Inflammatory macrophage treated with lipopolysaccharide for 4 hours (primary cell): ENCODE data around the gene SOD3.

Source experiments
- DNase-seq: peaks from one replicate; pipeline ENCODE4 v3.0.0-alpha.2; 2020

SOD3 gene

GRCh38 chr4:24794916-24795665 is at the start of gene SOD3:
Gene SOD3, plus strand, starts transcription at chr4:24795573. Its CDS starts 3,949 bp downstream, at chr4:24799522.
- DNase-seq, result peak; percentile 27

GRCh38 chr4:24747234-24747975 is 48.0 kb upstream of the SOD3 start:
- no peak for DNase-seq

- no peak for DNase-seq
These were observed 47.4 kb upstream of the SOD3 start for GRCh38 chr4:24748023-24748422.

- DNase-seq, result no peak
These were observed 46.5 kb upstream of the SOD3 start for GRCh38 chr4:24748758-24749350.

- no peak for DNase-seq
These were observed 45.3 kb upstream of the SOD3 start for GRCh38 chr4:24750106-24750505.

GRCh38 chr4:24751926-24752539 is 43.3 kb upstream of the SOD3 start:
- DNase-seq, result peak; percentile 48

- DNase-seq, result peak; percentile 82
These were observed 41.9 kb upstream of the SOD3 start for GRCh38 chr4:24753519-24753918.

GRCh38 chr4:24754571-24754970 is 40.8 kb upstream of the SOD3 start:
- peak; percentile 74 for DNase-seq

- DNase-seq, result no peak
These were observed 31.6 kb upstream of the SOD3 start for GRCh38 chr4:24763631-24764297.

GRCh38 chr4:24764345-24764744 is 31.0 kb upstream of the SOD3 start:
- peak; percentile 34 for DNase-seq

- DNase-seq, result no peak
These were observed 29.9 kb upstream of the SOD3 start for GRCh38 chr4:24765376-24765988.

GRCh38 chr4:24768006-24768405 is 27.4 kb upstream of the SOD3 start:
- no peak for DNase-seq

- DNase-seq, result no peak
These were observed 26.8 kb upstream of the SOD3 start for GRCh38 chr4:24768604-24769003.

GRCh38 chr4:24769571-24769970 is 25.8 kb upstream of the SOD3 start:
- no peak for DNase-seq

- peak; percentile 69 for DNase-seq
These were observed 25.3 kb upstream of the SOD3 start for GRCh38 chr4:24770032-24770584.

GRCh38 chr4:24770667-24771066 is 24.7 kb upstream of the SOD3 start:
- DNase-seq, result no peak

GRCh38 chr4:24771241-24771640 is 24.1 kb upstream of the SOD3 start:
- no peak for DNase-seq

- DNase-seq, result no peak
These were observed 23.2 kb upstream of the SOD3 start for GRCh38 chr4:24772061-24772705.

- no peak for DNase-seq
These were observed 22.4 kb upstream of the SOD3 start for GRCh38 chr4:24772952-24773351.

GRCh38 chr4:24774452-24774851 is 20.9 kb upstream of the SOD3 start:
- no peak for DNase-seq

- DNase-seq, result no peak
These were observed 20.3 kb upstream of the SOD3 start for GRCh38 chr4:24775032-24775605.
